Heart left ventricle (tissue), 13 donors: ENCODE measurements around the gene NISCH.

Experiments used
- POLR2A ChIP-seq, 2 donors: fragments of 450-650 bp; IDR thresholded peaks; one replicate each; pipeline ENCODE4 v1.6.1; 2017; ENCODE audit warnings: antibody characterized with exemption in 2 of 2, mild to moderate bottlenecking in 2 of 2, moderate library complexity in 2 of 2
- TF ChIP-seq, protein P1 (sequence below), 12 donors: fragments of 200-600 bp; sonication (generic) in 4 of 12; IDR thresholded peaks; one replicate each; pipeline versions ENCODE4 v1.5.0 to v1.8.0; 2018 to 2022; ENCODE audit warnings: antibody characterized with exemption in 12 of 12, mild to moderate bottlenecking in 5 of 12
- donor health status: ischemic (EF 13 %, LVEDD 7.1; RV severe dilation, severe dysfunction).
- donor health status: DM: no; HTN: yes; CAD: no.
- donor health status: DM: no; HTN: no; CAD: no.
- donor health status: ischemic (EF 25% LVEDD 6.9; RV normal size, moderate dysfunction).
- donor health status: ischemic (EF 25% LVEDD 5.7; RV mildly dilated, moderate dysfunction).
- donor health status: ischemic (EF 35%, LVEDD 5.7; RV mildly dilated, moderate dysfunction).
- donor health status: nonischemic (EF 11% LVEDD 7.7; RV severe dilation, severe dysfunction).
- donor health status: DM: yes; HTN: yes; CAD: no.
- donor health status: PGD.
- donor health status: ischemic (EF 29% LVEDD 5.4; RV normal size, mild dysfunction).
- donor health status: nonischemic (EF 23%, LVEDD 6.1; RV moderate dilation, normal function).

DNA sequence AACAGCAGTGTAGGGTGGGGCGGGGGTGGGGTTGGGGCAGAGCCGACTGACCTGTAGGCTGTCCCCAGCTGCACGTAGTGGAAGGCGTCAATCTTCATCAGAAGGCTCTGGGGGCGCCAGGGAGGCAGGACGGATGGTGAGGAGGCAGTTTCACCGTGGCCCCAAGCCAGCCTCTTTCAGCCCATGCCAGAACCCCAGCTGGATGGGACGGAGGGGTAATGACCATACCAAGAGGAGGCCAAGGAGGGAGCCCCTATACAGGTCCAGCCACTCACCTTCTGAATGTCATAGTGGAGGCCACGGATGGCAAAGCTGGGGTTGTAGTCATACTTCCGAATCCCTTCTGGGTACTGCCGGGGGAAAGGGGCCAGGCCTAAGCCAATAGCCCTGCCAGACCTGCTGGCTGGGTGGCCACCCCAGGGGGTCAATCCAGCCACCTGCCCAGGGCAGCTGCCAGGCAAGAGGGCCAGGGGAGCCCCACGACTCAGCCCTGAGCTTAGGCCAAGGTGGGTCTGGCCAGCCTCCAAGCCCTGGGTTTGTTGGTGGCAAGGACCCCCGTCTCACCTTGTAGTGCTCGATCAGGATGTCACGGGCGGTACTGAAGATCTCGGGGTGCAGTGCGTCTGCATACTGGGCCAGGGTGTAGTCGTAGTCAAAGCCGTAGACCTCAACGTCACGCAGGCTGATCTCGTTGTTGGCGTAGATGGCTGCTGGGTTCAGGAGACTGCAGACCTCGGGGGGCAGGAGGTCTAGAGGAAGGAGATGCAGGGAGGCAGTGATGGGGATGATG lies 73.4 kb downstream of the NISCH start:
- TF ChIP-seq, protein P1, sequence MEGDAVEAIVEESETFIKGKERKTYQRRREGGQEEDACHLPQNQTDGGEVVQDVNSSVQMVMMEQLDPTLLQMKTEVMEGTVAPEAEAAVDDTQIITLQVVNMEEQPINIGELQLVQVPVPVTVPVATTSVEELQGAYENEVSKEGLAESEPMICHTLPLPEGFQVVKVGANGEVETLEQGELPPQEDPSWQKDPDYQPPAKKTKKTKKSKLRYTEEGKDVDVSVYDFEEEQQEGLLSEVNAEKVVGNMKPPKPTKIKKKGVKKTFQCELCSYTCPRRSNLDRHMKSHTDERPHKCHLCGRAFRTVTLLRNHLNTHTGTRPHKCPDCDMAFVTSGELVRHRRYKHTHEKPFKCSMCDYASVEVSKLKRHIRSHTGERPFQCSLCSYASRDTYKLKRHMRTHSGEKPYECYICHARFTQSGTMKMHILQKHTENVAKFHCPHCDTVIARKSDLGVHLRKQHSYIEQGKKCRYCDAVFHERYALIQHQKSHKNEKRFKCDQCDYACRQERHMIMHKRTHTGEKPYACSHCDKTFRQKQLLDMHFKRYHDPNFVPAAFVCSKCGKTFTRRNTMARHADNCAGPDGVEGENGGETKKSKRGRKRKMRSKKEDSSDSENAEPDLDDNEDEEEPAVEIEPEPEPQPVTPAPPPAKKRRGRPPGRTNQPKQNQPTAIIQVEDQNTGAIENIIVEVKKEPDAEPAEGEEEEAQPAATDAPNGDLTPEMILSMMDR (IDR thresholded peaks at IDR 0.05) = no peak
- no peak for TF ChIP-seq POLR2A (IDR thresholded peaks at IDR 0.05)
